ENCODE data around the gene ANKEF1.

ANKEF1 gene

DNA sequence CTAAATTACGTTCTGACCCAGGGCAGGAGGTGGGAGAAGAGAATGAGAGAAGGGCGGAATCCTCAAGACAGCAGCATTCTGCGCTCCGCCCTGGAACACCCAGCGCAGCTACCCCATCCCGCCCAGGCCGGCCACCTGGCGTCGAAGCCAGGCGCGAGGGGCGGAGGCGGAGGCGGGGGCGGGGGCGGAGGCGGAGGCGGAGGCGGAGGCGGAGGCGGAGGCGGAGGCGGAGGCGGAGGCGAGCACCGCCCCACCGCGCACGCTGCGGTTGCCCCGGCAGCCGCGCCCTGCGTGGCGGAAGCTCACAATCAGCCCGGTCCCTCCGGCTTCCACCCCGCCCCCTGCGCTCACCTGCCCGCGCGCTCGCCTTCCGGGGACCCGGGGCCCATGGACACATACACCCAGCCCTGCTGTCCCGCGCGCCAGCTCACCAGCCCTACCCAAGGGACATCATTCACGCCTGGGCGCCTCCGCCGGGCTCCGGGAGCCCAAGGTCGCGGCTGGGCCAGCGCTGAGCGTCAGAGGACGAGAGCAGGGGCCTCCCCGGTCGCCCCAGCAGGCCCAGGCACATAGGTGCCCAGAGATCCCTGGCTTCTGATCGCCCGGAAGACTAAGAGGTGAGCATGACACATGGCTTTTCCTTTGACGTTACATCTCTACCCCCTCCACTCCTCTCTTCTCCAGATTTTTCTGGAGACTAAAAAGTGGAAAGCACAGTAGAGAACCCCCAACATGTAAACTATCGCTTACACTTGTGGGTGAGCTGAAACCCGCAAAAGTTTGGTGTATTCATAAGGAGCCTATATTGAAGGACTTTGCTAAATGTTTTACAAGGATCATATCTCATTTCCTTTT, at the start of gene ANKEF1:
ANKEF1 (plus strand) TSS at position 271 of the 855 bp plus-strand sequence. CDS start 3,315 bp downstream, outside the sequence.
- DNase-seq (ENCODE audit: extremely low read depth in 1 of 2, low read depth in 1 of 2): peak; percentile 41 to 46

DNA sequence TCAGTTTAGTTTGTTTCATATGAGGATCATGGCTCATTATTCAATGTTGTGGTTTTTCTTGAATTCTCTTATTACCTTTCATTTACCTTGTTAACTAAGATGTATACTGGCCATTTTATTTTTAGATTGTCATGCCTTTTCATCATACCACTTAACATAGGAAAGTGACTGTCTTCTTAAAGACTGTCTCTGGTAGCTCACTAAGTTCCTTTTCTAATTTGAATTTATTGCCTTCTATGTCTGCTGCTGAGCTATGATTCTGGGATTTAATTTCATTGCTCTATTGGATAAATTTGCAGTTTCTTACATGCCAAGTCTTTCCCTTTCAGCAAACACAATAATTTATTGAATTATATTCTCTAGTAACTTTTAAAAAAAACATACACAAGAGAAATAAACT, 49.5 kb upstream of the ANKEF1 start:
- no peak for DNase-seq (ENCODE audit: extremely low read depth in 1 of 2, low read depth in 1 of 2)

DNA sequence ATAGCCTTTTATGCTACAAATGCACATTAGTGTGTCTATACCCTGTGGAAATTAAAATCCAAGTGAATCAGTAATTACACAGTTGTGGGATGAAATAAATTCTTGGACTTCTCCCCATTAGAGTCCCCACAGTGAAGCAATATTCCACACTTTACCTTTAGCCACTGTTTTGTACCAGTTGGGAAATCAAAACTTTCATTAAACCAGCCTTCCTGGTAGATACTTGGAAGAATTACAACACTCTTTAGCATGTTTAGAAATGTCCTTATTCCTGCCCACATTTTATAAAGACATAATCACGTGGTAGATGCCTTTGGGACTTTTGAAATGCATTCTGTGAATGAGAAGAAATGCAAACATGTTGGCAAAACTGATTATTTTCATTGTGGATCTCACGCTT, 49.0 kb upstream of the ANKEF1 start:
- DNase-seq (ENCODE audit: extremely low read depth in 1 of 2, low read depth in 1 of 2): no peak

- no peak for DNase-seq (ENCODE audit: extremely low read depth in 1 of 2, low read depth in 1 of 2)
Observed at GRCh38 chr20:9989066-9989724, 45.6 kb upstream of the ANKEF1 start.

DNA sequence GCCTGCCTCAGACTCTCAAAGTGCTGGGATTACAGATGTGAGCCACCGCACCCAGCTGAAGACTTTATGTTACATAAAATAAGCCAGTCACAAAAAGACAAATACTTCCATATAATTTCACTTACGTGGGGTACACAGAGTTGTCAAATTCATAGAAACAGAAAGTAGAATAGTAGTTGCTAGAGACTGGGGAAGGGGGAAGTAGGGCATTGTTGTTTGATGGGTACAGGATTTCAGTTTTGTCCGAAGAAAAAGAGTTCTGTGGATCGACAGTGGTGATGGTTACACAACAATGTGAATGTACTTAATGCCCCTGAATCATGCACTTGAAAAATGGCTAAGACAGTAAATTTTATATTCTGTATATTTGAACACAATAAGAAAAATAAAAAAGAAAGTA, 41.6 kb upstream of the ANKEF1 start:
- no peak for DNase-seq (ENCODE audit: extremely low read depth in 1 of 2, low read depth in 1 of 2)

DNA sequence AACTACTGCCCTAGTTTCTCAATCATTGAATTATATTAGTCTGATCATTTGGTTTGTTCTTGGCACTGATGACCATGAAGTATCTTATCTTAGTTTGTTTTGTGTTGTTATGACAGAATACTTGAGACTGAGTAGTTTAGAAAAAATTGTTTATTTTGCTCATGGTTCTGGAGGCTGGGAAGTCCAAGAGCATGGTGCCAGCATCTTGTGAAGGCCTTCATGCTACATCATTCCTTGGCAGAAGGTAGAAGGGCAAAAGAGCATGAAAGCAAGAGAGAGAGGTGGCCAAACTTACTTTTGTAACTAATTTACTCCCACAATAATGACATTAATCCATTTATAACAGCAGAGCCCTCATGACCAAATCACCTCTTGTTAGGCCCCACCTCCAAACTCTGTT, 40.1 kb upstream of the ANKEF1 start:
- no peak for DNase-seq (ENCODE audit: extremely low read depth in 1 of 2, low read depth in 1 of 2)

- DNase-seq (ENCODE audit: extremely low read depth in 1 of 2, low read depth in 1 of 2): no peak
Observed at GRCh38 chr20:9995510-9996272, 39.1 kb upstream of the ANKEF1 start.

GRCh38 chr20:9996944-9997343, 37.8 kb upstream of the ANKEF1 start:
- no peak for DNase-seq (ENCODE audit: extremely low read depth in 1 of 2, low read depth in 1 of 2)

- no peak for DNase-seq (ENCODE audit: extremely low read depth in 1 of 2, low read depth in 1 of 2)
Observed at GRCh38 chr20:9999645-10000044, 35.1 kb upstream of the ANKEF1 start.

DNA sequence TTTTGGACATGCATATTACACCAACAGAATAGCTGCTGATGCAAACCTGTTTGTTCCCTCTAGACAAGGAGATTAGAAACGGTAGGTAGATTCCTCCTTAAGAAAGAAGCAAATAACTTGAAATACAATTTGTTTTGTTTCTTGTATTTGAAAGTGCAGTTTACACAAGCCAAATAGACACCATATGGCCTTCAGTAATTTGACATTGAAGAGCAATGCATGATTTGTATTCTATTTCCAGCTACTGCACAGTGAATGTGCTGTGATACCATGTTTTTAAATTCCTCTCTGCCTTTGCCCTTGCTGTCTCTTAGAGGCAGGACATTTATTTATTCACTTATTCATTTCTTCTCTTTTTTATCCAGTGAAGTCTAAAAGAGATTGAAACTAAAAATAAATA, 31.9 kb upstream of the ANKEF1 start:
- DNase-seq (ENCODE audit: extremely low read depth in 1 of 2, low read depth in 1 of 2): no peak

DNA sequence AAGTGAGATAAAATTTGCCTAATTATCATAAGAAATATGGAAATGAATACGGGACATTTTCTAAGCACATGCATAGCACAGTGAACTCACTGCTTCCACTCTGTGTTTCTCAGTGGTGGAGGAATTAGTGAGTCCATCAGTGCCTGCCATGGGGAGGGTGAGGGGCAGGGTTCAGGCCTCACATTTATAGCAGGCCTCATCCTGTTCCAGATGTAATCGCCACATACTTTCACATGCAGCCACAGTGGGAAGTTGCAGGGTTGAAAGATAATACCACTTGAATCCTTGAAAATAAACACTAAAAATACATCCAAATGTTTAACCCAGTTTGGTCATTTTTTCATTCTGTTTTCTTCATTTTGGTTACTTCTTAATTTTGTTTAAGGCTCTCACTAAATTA, 29.9 kb upstream of the ANKEF1 start:
- no peak for DNase-seq (ENCODE audit: extremely low read depth in 1 of 2, low read depth in 1 of 2)

GRCh38 chr20:10005885-10006284, 28.9 kb upstream of the ANKEF1 start:
- DNase-seq (ENCODE audit: extremely low read depth in 1 of 2, low read depth in 1 of 2): no peak

- DNase-seq (ENCODE audit: extremely low read depth in 1 of 2, low read depth in 1 of 2): no peak
Observed at GRCh38 chr20:10006447-10007090, 28.2 kb upstream of the ANKEF1 start.

- DNase-seq (ENCODE audit: extremely low read depth in 1 of 2, low read depth in 1 of 2): no peak
Observed at GRCh38 chr20:10007158-10007557, 27.6 kb upstream of the ANKEF1 start.

DNA sequence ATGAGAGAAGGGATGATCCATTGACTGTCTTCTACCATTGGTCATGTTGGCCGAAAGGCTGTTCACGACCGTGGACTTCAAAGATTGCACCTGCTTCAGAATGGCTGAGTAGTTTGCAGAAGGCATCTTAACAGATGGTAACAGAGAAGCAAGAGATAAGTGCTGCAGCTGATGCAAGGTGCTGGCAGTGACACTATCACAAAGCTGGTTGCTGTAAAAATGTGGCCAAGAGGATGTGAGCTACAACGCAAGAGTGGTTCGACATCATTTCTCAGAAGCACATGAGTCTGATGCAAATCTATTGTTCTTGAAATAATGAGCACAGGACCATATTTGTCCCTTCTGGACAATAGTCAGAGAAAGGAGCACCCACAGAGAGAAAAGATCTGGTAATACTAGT, 27.0 kb upstream of the ANKEF1 start:
- no peak for DNase-seq (ENCODE audit: extremely low read depth in 1 of 2, low read depth in 1 of 2)

GRCh38 chr20:10012464-10012863, 22.3 kb upstream of the ANKEF1 start:
- DNase-seq (ENCODE audit: extremely low read depth in 1 of 2, low read depth in 1 of 2): no peak

GRCh38 chr20:10014431-10014830, 20.4 kb upstream of the ANKEF1 start:
- no peak for DNase-seq (ENCODE audit: extremely low read depth in 1 of 2, low read depth in 1 of 2)

DNA sequence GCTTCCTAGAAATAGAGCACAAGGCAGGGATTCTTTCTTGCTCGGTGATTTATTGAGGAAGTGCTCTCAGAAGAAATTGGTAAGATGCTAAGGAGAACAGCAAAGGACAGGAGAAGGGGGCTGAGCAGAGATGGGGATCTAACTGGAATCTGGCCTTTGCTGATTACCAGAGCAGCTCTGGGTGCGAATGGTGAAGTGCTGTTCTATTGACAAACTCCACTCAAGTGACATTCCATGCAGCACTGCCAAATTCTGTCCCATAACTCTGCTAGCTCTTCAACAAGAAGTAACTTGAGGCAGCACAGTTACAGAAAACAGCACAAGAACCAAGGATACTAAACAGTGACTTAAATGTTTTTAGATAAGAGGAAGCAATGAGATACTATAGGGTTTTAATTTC, 13.8 kb upstream of the ANKEF1 start:
- DNase-seq (ENCODE audit: extremely low read depth in 1 of 2, low read depth in 1 of 2): no peak

DNA sequence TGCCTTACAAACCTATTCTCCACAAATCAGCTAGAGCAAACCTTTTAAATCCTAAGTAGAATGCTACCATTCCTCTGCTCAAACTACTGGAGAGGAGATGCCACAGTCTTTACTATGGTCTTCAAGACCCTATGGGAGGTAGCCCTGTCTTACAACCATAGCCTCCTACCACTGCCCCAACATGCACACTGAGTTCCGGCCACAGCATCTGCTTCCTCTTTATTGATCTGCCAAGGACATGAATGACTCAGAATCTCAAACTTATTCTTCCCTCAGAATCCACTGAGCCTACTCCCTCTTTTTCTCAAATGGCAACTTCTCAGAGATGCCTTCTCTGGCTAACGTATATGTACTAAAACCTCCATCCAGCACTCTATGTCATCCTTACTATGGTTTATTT, 12.2 kb upstream of the ANKEF1 start:
- no peak for DNase-seq (ENCODE audit: extremely low read depth in 1 of 2, low read depth in 1 of 2)

DNA sequence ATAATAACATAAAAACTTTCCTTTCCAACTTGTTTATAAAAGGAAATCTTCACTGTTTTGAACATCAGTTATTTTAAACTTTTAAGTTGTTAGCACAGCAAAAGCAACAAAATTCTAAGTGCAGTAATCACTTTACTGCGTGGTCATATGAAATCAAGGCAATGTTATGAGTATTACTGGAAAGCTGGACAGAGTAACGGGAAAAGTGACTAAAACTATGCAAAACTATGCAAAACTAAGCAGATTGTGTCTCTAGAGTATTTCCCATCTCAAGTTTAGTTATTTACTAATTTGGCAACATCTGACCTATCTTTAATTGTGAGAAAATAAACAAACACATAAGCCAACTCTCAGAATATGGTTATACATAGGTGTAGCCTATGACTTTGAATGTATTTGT, 10.9 kb upstream of the ANKEF1 start:
- no peak for DNase-seq (ENCODE audit: extremely low read depth in 1 of 2, low read depth in 1 of 2)
